ES-I3 (cell line): ENCODE results near the gene STXBP1.
"Not testable (repeated sequence)": the region's sequence is repeated elsewhere in the genome, so short reads cannot be mapped to it uniquely, and the experiment has no call there.

Source experiments
- H3K36me3 ChIP-seq: 2 replicates; pipeline ENCODE4 v1.6.1; 2013; ENCODE audit warnings: mild to moderate bottlenecking, low read length, control low read depth, moderate library complexity; ENCODE audit not compliant: insufficient read depth
- H3K4me1 ChIP-seq: 2 replicates; pipeline ENCODE4 v1.6.1; 2013; ENCODE audit warnings: mild to moderate bottlenecking, control low read depth, low read length; ENCODE audit not compliant: insufficient read depth
- H3K9ac ChIP-seq: 2 replicates; pipeline ENCODE4 v1.6.1; 2013; ENCODE audit warnings: low read depth, mild to moderate bottlenecking, low read length, moderate library complexity
- H3K9me3 ChIP-seq: 2 replicates; pipeline ENCODE4 v1.6.1; 2013; ENCODE audit warnings: mild to moderate bottlenecking, low read length, moderate library complexity; ENCODE audit not compliant: control insufficient read depth, insufficient read depth

The STXBP1 gene

GRCh38 chr9:127621339-127621970 lies 9.4 kb downstream of the STXBP1 start:
- H3K9me3 ChIP-seq, H3K9ac ChIP-seq, H3K4me1 ChIP-seq, H3K36me3 ChIP-seq: not testable (repeated sequence)

GRCh38 chr9:127626752-127627493 lies 14.8 kb downstream of the STXBP1 start:
- Histone ChIP-seq H3K9ac (no peak overlapping the region), H3K36me3 (no peaks in the 10 kb centered on the region), H3K4me1 (0 out of 2 replicates have a peak, but pooled peaks cover 11% of the 10 kb centered on the region), H3K9me3 (no peaks in the 10 kb centered on the region)

GRCh38 chr9:127627494-127627855 lies 15.4 kb downstream of the STXBP1 start:
- H3K9me3 ChIP-seq = no peaks in the 10 kb centered on the region
- H3K9ac ChIP-seq = no peak overlapping the region
- no peaks in the 10 kb centered on the region for H3K36me3 ChIP-seq
- H3K4me1 ChIP-seq = 0 out of 2 replicates have a peak, but pooled peaks cover 11% of the 10 kb centered on the region

GRCh38 chr9:127628758-127629467 lies 16.8 kb downstream of the STXBP1 start:
- no peak overlapping the region for H3K9ac ChIP-seq
- H3K36me3 ChIP-seq = no peaks in the 10 kb centered on the region
- H3K4me1 ChIP-seq = peaks cover 19% of the 10 kb centered on the region
- no peaks in the 10 kb centered on the region for H3K9me3 ChIP-seq

- peaks cover 25% of the 10 kb centered on the region for H3K4me1 ChIP-seq
- H3K9me3 ChIP-seq = no peaks in the 10 kb centered on the region
- H3K9ac ChIP-seq = no peak overlapping the region
- no peaks in the 10 kb centered on the region for H3K36me3 ChIP-seq
These were observed 17.5 kb downstream of the STXBP1 start for GRCh38 chr9:127629468-127630081.

- peaks cover 25% of the 10 kb centered on the region for H3K4me1 ChIP-seq
- no peaks in the 10 kb centered on the region for H3K9me3 ChIP-seq
- H3K36me3 ChIP-seq = no peaks in the 10 kb centered on the region
- no peak overlapping the region; the same call in 1 of the 2 replicates for H3K9ac ChIP-seq
These were observed 21.3 kb downstream of the STXBP1 start for GRCh38 chr9:127633216-127633862.

GRCh38 chr9:127634021-127634420 lies 21.9 kb downstream of the STXBP1 start:
- H3K36me3 ChIP-seq = no peaks in the 10 kb centered on the region
- H3K9me3 ChIP-seq = no peaks in the 10 kb centered on the region
- H3K4me1 ChIP-seq = peaks cover 22% of the 10 kb centered on the region
- H3K9ac ChIP-seq = no peak overlapping the region

- peaks cover 15% of the 10 kb centered on the region for H3K4me1 ChIP-seq
- H3K9ac ChIP-seq = no peak overlapping the region
- no peaks in the 10 kb centered on the region for H3K9me3 ChIP-seq
These were observed 22.6 kb downstream of the STXBP1 start for GRCh38 chr9:127634698-127635097.

GRCh38 chr9:127635201-127635735 lies 23.2 kb downstream of the STXBP1 start:
- Histone ChIP-seq H3K9me3 (no peaks in the 10 kb centered on the region), H3K36me3 (no peaks in the 10 kb centered on the region), H3K9ac (no peak overlapping the region), H3K4me1 (peaks cover 14% of the 10 kb centered on the region)

More at GRCh38 chr9:127634698-127635097, 22.6 kb downstream of the STXBP1 start:
- no peaks in the 10 kb centered on the region for H3K36me3 ChIP-seq

GRCh38 chr9:127637322-127637847 lies 25.3 kb downstream of the STXBP1 start:
- Histone ChIP-seq H3K9ac (no peak overlapping the region), H3K36me3 (no peaks in the 10 kb centered on the region), H3K9me3 (no peaks in the 10 kb centered on the region), H3K4me1 (peaks cover 14% of the 10 kb centered on the region)

GRCh38 chr9:127640908-127641545 lies 28.9 kb downstream of the STXBP1 start:
- H3K9ac ChIP-seq = no peak overlapping the region
- H3K9me3 ChIP-seq = no peaks in the 10 kb centered on the region
- no peaks in the 10 kb centered on the region for H3K36me3 ChIP-seq
- H3K4me1 ChIP-seq = no peaks in the 10 kb centered on the region

- no peak overlapping the region for H3K9ac ChIP-seq
- no peaks in the 10 kb centered on the region for H3K36me3 ChIP-seq
- no peaks in the 10 kb centered on the region for H3K9me3 ChIP-seq
- H3K4me1 ChIP-seq = peaks cover 1% of the 10 kb centered on the region; the same call in 1 of the 2 replicates
These were observed 30.1 kb downstream of the STXBP1 start for GRCh38 chr9:127642082-127642740.
